HL-60/S4 (cell line): ENCODE measurements around the gene MON2.

Source experiments
- in situ Hi-C: fragments of 300-500 bp; cut with MboI; formaldehyde crosslinking; loops from 2 replicates; pipeline ENCODE4 v1.14.3; 2022; ENCODE audit warnings: low sequenced_read_pairs

MON2 gene

GRCh38 chr12:62603811-62604098 lies 137.1 kb downstream of the MON2 start:
- in situ Hi-C loops: no loop called here

DNA sequence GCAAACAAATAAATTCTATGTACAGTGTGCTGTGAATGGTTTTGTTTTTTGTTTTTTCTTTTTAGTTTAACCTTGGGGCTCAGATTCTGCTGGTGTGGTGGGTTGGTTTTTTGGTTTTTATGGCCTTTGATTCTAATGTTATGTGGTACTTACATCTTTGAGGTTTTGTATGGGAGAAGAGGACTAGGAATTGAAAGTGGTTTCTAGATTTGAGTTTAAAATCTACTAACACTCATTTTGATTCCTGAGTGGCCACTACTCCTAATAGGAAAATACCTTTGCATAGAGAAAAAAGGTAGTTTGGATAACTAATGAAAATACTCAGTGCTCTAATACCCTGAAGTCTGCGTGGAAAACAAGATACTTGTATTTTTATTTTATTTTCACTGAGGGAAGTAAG lies 137.7 kb downstream of the MON2 start:
- in situ Hi-C loops: no loop called here

GRCh38 chr12:62604871-62605270 lies 138.2 kb downstream of the MON2 start:
- in situ Hi-C loops: no loop called here

DNA sequence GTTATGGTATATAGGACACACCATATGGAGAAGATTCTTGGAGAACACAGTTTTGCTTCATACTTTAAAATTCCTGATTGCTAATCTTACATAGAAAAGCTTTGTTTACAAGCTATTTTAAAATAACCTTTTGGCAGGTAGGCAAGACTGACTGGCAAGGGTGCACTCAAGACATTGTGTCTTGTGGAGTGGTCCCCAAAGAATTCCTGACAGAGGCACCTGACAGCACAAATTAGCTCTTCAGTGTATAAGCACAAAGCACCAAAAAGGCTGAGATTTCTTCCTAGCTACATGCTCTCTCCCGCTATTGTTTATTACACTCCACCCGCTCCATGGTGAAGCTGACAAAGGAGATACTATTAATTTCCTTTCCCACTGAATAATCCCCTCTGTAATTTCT lies 139.4 kb downstream of the MON2 start:
- in situ Hi-C loops: no loop called here

- in situ Hi-C loops: no loop called here
Observed at GRCh38 chr12:62606654-62607053, 140.0 kb downstream of the MON2 start.

DNA sequence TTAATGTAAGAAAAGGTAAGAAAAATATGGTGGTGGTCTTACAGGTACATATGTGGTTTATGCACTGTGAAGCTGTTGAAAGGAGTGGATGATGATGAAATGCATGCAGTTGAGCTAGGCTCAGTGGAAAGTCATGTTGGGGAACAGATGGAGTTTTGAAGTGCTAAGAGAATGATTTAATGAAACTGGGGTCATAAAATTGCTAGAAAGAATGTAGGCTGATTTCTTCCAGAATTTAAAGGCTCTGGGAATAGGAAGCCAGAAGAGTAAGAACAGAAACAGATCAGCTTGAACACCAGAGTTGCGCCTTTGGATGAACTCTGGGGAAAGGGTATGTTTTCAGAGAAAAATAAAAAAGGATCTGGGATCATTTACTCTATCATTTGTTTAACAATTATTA lies 146.5 kb downstream of the MON2 start:
- in situ Hi-C loops: no loop called here

DNA sequence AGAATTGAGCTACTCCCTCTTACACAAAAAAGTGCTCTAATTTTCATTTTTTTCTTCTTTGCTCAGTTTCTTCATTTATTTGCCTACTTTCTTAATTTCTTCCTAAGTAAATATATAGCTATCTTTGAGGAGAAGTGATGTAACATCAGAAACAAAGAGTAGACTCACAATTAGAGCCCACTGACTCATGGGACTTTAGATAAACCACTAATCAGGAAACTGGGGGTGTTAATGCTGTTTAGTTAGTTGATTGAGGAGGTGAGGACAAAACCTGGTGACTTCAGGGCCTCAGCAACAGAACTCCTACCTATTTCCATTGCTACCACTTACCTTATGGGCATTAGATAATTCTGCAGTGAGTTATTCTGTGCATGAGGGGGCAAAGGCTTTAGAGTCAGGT lies 151.7 kb downstream of the MON2 start:
- in situ Hi-C loops: no loop called here

DNA sequence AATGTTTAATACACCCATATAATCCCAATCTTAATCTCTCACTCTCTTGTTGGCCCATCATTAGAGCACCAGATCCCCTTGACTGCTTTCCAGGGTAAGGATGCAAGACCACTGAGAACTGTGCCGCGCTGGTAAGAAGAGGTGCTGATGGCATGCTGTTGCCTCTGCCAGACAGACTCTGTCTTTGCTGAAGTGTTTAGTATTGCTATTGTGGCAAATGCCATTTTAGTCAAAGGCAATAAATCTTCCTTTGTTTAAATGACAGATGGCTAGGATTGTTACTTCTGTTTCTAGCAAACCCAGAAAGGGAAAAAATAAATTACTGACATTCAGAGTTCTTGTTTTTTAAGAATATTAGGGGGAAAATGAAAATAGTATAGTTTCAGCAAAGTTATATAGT lies 152.3 kb downstream of the MON2 start:
- in situ Hi-C loops: no loop called here

DNA sequence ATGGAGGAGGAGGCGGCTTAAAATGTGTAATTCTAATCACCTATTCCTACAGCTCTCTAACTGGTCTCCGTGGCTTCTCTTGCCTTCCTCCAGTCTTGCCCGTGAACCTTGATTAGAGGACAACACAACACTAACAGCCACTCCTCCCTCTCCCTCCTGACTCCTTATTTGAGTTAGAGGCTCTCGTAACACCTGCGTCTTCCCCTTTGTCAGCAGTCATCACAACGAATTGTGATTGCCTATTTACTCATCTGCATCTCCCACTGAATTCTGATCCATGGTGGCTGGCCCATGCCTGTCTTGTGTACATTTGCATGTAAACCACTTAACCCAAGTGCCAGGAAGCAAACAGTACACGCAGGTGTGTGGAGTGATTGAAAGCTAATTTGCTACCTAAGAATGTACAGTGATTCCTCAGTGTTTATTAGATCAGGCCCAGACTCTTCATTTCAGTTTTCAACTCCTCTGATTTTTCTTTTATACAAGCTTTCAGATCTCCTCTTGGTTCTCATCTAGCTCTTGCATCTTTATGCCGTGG lies 154.5 kb downstream of the MON2 start:
- in situ Hi-C loops: no loop called here

- in situ Hi-C loops: no loop called here
Observed at GRCh38 chr12:62622177-62622576, 155.6 kb downstream of the MON2 start.

DNA sequence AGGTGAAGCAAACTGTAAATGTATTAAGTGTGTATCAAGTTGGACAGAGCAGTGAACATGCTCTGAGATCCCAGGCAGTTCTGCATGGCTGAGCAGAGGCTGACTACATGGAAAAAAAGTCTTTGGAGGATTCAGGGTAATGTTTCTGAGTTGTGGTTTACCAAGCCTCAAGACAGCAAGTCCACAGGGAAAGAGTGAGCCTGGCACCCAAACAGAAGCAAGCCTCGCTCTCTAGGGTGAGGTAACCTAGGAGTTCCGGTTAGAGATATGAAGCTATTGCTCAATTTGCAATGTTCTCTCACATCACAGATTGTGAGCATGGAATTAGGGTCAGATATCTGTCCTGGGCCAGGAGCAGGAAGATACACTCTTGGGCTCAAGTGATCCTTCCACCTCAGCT lies 158.6 kb downstream of the MON2 start:
- in situ Hi-C loops: no loop called here

- in situ Hi-C loops: no loop called here
Observed at GRCh38 chr12:62627181-62627580, 160.6 kb downstream of the MON2 start.

GRCh38 chr12:62629413-62629812 lies 162.8 kb downstream of the MON2 start:
- in situ Hi-C loops: no loop called here

DNA sequence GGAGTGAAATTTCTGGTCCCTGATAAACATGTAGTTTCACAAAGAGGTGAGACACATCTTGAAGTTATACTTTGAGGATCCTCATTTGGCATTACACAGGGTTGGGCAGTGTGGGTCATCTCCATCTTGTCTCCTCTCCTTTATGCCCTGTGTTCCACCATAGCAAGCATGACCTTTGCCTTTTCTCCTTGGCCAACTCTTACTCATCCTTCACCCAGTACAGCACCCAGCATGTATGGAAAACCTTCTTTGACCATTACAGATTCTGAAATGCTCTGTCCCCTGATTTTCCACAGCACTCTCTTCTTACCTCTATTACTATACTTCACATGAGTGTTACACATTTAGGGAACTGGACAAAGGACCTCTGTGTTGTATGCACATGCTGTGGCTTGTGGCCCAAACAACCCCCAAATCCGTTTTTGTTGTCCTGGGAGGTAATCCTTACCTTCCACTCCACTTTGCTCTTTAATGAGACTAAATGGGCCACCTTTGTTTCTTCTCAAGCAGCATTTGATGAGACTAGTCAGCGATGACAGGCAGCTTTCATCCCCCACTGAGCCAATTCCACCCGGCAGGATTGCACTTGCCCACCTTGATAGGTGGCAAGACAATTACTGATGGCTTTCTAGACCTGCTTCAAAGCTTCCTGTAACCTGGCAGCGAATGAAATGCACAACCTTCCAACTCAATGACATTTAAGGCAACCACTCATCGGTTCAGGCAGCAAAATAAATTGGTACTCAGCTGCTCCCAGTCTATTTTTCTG lies 163.5 kb downstream of the MON2 start:
- in situ Hi-C loops: no loop called here

GRCh38 chr12:62631471-62632410 lies 165.1 kb downstream of the MON2 start:
- in situ Hi-C loops: no loop called here

- in situ Hi-C loops: no loop called here
Observed at GRCh38 chr12:62632411-62632918, 165.8 kb downstream of the MON2 start.

- in situ Hi-C loops: no loop called here
Observed at GRCh38 chr12:62635649-62636048, 169.0 kb downstream of the MON2 start.

- in situ Hi-C loops: no loop called here
Observed at GRCh38 chr12:62637679-62638078, 171.1 kb downstream of the MON2 start.

- in situ Hi-C loops: no loop called here
Observed at GRCh38 chr12:62640910-62641448, 174.4 kb downstream of the MON2 start.

DNA sequence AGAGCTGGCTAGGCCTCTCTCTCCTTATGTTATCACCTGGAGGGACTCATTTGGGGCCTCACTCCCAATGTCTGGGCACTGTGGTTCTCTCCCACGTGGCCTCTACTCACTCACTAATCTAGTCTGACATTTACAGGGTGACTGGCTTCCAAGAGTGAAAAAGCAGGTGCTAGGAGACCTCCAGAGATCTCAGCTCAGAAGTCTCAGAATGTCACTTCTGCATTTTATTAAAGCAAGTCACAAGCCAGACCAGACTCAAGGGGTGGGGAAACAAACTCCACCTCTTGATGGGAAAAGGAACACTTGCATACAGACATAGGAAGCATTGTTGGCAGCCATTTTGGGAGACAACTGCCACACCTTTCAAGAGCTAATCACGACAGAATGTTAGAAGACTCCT lies 175.9 kb downstream of the MON2 start:
- in situ Hi-C loops: no loop called here

DNA sequence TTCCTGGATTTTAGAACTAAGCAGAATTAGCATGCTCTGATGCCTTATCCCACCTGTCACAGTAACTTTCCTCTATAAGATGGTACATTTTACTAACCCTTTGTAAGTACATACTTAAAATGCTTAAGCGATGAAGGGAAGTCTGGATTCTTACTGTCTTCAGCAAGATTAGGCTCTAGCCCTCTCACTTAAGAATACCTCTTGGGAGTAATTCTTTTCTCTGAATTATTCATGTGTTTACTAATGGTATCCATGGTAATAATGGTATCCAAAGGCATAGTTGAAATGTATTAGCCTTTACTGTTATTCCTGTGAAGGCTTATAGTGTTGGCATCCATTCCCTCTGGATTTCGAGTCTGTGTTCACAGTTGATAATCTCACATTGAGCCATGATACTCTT lies 176.9 kb downstream of the MON2 start:
- in situ Hi-C loops: no loop called here

GRCh38 chr12:62646566-62646965 lies 179.9 kb downstream of the MON2 start:
- in situ Hi-C loops: no loop called here
